Esophagus (tissue), 2 donors: ENCODE measurements around the gene KIF7. TPM values are rescaled to one million over a fixed set of nuclear protein-coding genes. Genes with fewer than 3 reads are reported as not detected.

Source experiments
- H3K27ac ChIP-seq, 2 donors: one replicate each; pipeline ENCODE4 v1.5.1; 2013; ENCODE audit warnings: low read depth in 2 of 2, mild to moderate bottlenecking in 2 of 2, inconsistent platforms in 1 of 2, low read length in 1 of 2, moderate library complexity in 1 of 2
- H3K27me3 ChIP-seq, 2 donors: one replicate each; pipeline ENCODE4 v1.6.1; 2013; ENCODE audit warnings: low read length in 2 of 2, control low read depth in 1 of 2, mild to moderate bottlenecking in 1 of 2; ENCODE audit not compliant: insufficient read depth in 2 of 2, control insufficient read depth in 1 of 2
- H3K36me3 ChIP-seq, 2 donors: one replicate each; pipeline ENCODE4 v1.6.1; 2013; ENCODE audit warnings: low read length in 1 of 2; ENCODE audit not compliant: control insufficient read depth in 2 of 2, insufficient read depth in 2 of 2
- H3K4me1 ChIP-seq, 2 donors: one replicate each; pipeline ENCODE4 v1.6.1; 2013; ENCODE audit warnings: low read length in 1 of 2; ENCODE audit not compliant: control insufficient read depth in 2 of 2, insufficient read depth in 2 of 2
- H3K4me3 ChIP-seq, 2 donors: one replicate each; pipeline ENCODE4 v1.5.1; 2013; ENCODE audit warnings: low read length in 2 of 2, mild to moderate bottlenecking in 2 of 2, low read depth in 1 of 2, moderate library complexity in 1 of 2
- H3K9me3 ChIP-seq, 2 donors: one replicate each; pipeline ENCODE4 v1.6.1; 2013; ENCODE audit warnings: mild to moderate bottlenecking in 2 of 2, low read depth in 1 of 2, low read length in 1 of 2, moderate library complexity in 1 of 2; ENCODE audit not compliant: control insufficient read depth in 2 of 2, insufficient read depth in 1 of 2
- WGBS, 2 donors: extraction: QIAGEN DNeasy Blood & Tissue Kit; methylation state at CpG; one replicate each; pipeline ENCODE4 v1.1.7; 2013; 5-methylcytosine and 5-hydroxymethylcytosine counted together
- polyA plus RNA-seq, 2 donors: library from polyadenylated mRNA; stranded (reverse); fragments of 200-250 nt; gene quantifications; one replicate each; pipeline ENCODE4 v1.2.3, GENCODE V29; 2013
- donor health status: healthy with polysubstance abuse.
- donor health status: Bipolar disorder and iron deficiency.

Gene KIF7
- polyA plus RNA-seq, 2 donors = 1.00 to 1.1 TPM

GRCh38 chr15:89671687-89672086, 16.4 kb upstream of the KIF7 start:
- H3K27me3 ChIP-seq = no peaks in the 10 kb centered on the region
- H3K36me3 ChIP-seq = no peaks in the 10 kb centered on the region
- 35 to 48% methylated on average over 4 of the region's 4 CpGs for WGBS, 2 donors
- H3K27ac ChIP-seq = no peak overlapping the region
- no peaks in the 10 kb centered on the region for H3K9me3 ChIP-seq
- H3K4me1 ChIP-seq = peaks cover 0 to 3% of the 10 kb centered on the region in 2 donors
- no peak overlapping the region for H3K4me3 ChIP-seq

GRCh38 chr15:89670971-89671560, 15.8 kb upstream of the KIF7 start:
- no peak overlapping the region for H3K4me3 ChIP-seq
- H3K4me1 ChIP-seq = peaks cover 0 to 3% of the 10 kb centered on the region in 2 donors
- no peaks in the 10 kb centered on the region for H3K27me3 ChIP-seq
- no peaks in the 10 kb centered on the region for H3K9me3 ChIP-seq
- WGBS, 2 donors = 80 to 84% methylated on average over 12 of the region's 12 CpGs
- H3K27ac ChIP-seq = no peak overlapping the region
- no peaks in the 10 kb centered on the region for H3K36me3 ChIP-seq

- Histone ChIP-seq H3K36me3 (no peaks in the 10 kb centered on the region), H3K4me1 (peaks cover 0 to 3% of the 10 kb centered on the region in 2 donors), H3K27me3 (no peaks in the 10 kb centered on the region), H3K27ac (no peak overlapping the region), H3K9me3 (no peaks in the 10 kb centered on the region), H3K4me3 (no peak overlapping the region)
- 93 to 95% methylated on average over 15 of the region's 15 CpGs for WGBS, 2 donors
Measured at GRCh38 chr15:89669941-89670340, 14.7 kb upstream of the KIF7 start.

DNA sequence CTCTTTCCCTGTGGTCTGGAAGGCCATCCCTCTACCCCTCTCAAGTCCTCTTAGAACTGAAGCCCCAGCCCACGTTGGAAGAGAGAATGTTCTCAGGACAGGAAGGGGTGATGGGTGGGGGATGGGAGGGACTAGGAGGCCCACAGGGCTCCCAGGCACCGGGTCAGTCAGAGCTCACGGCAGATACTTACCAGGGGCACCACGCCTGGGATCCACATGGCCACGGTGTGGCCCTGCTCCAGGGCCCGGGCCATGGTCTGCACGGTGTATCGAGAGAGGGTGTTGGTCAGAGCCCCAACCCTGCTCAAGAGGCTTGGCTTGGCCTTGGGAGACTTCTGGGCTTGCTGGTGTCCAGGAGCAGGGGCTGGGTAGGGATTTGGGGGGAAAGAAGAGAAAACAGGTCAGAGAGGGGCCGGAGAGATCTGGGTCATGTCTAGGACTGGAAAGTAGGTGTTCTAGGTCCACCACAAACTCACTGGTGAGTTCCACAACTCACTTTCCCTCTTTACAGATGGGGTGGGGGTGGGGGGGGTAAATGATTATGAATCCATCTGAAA, 14.1 kb upstream of the KIF7 start:
- Histone ChIP-seq H3K4me1 (peaks cover 0 to 3% of the 10 kb centered on the region in 2 donors), H3K4me3 (no peak overlapping the region), H3K36me3 (no peaks in the 10 kb centered on the region), H3K27ac (no peak overlapping the region), H3K9me3 (no peaks in the 10 kb centered on the region), H3K27me3 (no peaks in the 10 kb centered on the region)
- 80 to 82% methylated on average over 9 of the region's 9 CpGs for WGBS, 2 donors

- Histone ChIP-seq H3K27ac (no peak overlapping the region), H3K4me1 (peaks cover 0 to 5% of the 10 kb centered on the region in 2 donors), H3K4me3 (no peak overlapping the region), H3K9me3 (no peaks in the 10 kb centered on the region), H3K36me3 (no peaks in the 10 kb centered on the region), H3K27me3 (no peaks in the 10 kb centered on the region)
- WGBS, 2 donors = 95% methylated on average over 3 of the region's 3 CpGs
Measured at GRCh38 chr15:89668171-89668570, 12.9 kb upstream of the KIF7 start.

DNA sequence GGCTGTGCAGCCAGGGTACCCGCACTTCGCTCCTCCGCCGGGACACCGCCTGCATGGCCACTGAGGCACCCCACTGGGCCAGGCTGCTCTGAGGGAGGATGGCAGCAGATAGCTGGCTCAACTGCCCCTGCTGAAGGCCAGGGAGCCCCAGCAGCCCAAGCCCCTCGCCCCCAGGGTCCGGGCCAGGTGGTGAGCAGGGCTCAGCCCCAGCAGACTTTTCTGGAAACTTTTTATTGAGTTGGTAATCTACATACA, 12.4 kb upstream of the KIF7 start:
- Histone ChIP-seq H3K27me3 (no peaks in the 10 kb centered on the region), H3K36me3 (no peaks in the 10 kb centered on the region), H3K27ac (no peak overlapping the region), H3K4me1 (peaks cover 0 to 5% of the 10 kb centered on the region in 2 donors), H3K4me3 (no peak overlapping the region), H3K9me3 (no peaks in the 10 kb centered on the region)
- WGBS, 2 donors = 95% methylated on average over 7 of the region's 7 CpGs

DNA sequence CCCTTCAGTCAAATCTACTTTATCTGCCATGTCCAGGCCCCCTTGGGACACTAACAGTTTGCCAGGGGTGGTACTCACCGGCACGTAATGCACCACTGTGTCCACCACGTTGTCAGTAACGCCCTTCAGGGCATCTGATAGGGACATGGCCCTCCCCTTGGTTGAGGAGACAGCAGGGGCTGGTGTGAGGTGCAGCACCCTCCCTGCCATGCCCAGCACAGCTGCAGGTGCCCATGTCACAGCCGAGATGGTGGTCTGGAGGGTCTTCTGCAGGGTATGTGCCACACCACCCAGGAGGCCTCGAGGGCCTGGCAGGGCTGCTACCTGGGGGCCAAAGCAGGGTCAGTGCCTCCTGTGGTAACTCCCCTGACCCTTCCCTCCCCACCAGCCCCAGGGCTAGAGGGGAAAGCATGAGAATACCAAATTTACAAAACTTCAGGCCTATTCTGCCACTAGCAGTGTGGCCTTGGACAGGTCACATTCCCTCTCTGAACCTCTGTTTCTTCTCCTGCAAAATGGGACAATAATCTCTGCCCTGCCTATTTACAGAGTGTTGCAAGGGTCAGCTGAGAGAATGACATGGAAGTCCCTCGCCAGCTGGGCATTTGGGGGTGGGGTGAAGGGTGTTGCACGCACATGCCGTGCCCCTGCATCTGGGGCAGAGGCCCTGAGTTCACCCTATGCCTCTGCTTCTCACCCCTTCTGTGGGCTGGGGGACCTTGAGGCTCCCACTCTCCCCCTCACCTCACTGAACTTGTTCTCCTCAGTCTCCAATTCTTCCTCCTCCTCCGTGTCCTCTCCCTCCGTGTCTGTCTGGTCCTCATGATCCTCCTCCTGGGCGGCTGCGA, 11.8 kb upstream of the KIF7 start:
- H3K4me3 ChIP-seq = no peak overlapping the region
- 82 to 88% methylated on average over 13 of the region's 13 CpGs for WGBS, 2 donors
- no peak overlapping the region for H3K27ac ChIP-seq

DNA sequence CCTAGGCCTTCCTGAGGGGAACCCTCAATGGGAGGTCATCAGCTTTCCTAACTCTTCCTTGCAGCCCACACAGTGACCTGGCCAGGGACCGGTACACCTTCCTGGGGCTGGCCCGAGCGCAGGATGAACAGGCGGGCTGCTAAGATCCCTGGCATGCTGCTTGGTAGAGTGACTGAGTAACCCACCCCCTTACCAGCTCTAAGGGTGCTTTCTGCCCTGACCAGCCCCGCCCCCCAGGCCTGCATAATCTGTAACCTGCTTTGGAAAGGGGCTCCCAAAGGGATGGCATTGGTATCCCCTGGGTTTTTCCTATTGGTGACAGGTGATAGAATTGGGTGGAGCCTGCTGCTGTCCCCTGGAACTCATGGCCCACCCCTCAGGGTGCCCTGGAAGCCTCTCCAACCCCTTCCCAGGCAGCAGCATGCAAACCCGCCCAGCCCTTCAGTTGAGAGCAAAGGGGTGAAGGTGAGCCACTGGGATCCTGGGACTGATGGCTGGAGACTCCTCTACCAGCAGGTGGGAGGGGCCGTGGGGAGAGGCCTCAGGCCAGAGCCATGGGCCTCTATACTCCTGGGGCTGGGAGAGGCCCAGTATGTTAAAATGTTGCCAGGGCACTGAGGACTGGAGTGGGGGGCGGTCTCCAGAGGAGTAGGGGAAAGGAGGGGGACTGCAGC, 11.1 kb upstream of the KIF7 start:
- Histone ChIP-seq H3K27me3 (no peaks in the 10 kb centered on the region), H3K36me3 (no peaks in the 10 kb centered on the region), H3K4me3 (peak overlapping the region in 1 of 2 donors; percentile 50), H3K9me3 (no peaks in the 10 kb centered on the region), H3K27ac (peak overlapping the region; percentile 80 to 82), H3K4me1 (peaks cover 0 to 4% of the 10 kb centered on the region in 2 donors)
- WGBS, 2 donors = 89 to 93% methylated on average over 8 of the region's 8 CpGs

More for the DNA sequence above, 11.8 kb upstream of the KIF7 start:
- Histone ChIP-seq H3K9me3 (no peaks in the 10 kb centered on the region), H3K27me3 (no peaks in the 10 kb centered on the region), H3K4me1 (peaks cover 0 to 4% of the 10 kb centered on the region in 2 donors), H3K36me3 (no peaks in the 10 kb centered on the region)

GRCh38 chr15:89665449-89666181, 10.3 kb upstream of the KIF7 start:
- Histone ChIP-seq H3K4me3 (peak overlapping the region; percentile 38 to 50), H3K27ac (peak overlapping the region; percentile 80 to 82), H3K9me3 (no peaks in the 10 kb centered on the region), H3K27me3 (no peaks in the 10 kb centered on the region), H3K36me3 (no peaks in the 10 kb centered on the region), H3K4me1 (peaks cover 0 to 4% of the 10 kb centered on the region in 2 donors)
- WGBS, 2 donors = 2% methylated on average over 61 to 72 of the region's 72 CpGs
